ENCODE data around the gene ZNF687.

- TF ChIP-seq, protein P1, sequence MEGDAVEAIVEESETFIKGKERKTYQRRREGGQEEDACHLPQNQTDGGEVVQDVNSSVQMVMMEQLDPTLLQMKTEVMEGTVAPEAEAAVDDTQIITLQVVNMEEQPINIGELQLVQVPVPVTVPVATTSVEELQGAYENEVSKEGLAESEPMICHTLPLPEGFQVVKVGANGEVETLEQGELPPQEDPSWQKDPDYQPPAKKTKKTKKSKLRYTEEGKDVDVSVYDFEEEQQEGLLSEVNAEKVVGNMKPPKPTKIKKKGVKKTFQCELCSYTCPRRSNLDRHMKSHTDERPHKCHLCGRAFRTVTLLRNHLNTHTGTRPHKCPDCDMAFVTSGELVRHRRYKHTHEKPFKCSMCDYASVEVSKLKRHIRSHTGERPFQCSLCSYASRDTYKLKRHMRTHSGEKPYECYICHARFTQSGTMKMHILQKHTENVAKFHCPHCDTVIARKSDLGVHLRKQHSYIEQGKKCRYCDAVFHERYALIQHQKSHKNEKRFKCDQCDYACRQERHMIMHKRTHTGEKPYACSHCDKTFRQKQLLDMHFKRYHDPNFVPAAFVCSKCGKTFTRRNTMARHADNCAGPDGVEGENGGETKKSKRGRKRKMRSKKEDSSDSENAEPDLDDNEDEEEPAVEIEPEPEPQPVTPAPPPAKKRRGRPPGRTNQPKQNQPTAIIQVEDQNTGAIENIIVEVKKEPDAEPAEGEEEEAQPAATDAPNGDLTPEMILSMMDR (IDR thresholded peaks at IDR 0.05; ENCODE audit: low read depth, low read length) = no peak
- no peak for TF ChIP-seq EZH2phosphoT487 (IDR thresholded peaks at IDR 0.05; ENCODE audit: low read depth)
These were observed 26.7 kb upstream of the ZNF687 start for GRCh38 chr1:151255381-151255780.

All from OCI-LY3 (cell line).